Iris pigment epithelial cell (primary cell): ENCODE measurements around the gene GALNT10.

Experiments
- DNase-seq: peaks from one replicate; pipeline ENCODE4 v3.0.0-alpha.2; 2011; ENCODE audit warnings: low read depth

The GALNT10 gene

GRCh38 chr5:154445422-154446194 is 255.1 kb downstream of the GALNT10 start, which contains the start of gene SAP30L:
Gene SAP30L, plus strand, starts transcription at chr5:154445997. Its CDS starts 608 bp downstream, at chr5:154446605.
- DNase-seq, result peak; percentile 92

GRCh38 chr5:154446195-154447088 is 255.9 kb downstream of the GALNT10 start:
- DNase-seq, result peak; percentile 72

GRCh38 chr5:154447089-154447725 is 256.7 kb downstream of the GALNT10 start:
- no peak for DNase-seq

DNA sequence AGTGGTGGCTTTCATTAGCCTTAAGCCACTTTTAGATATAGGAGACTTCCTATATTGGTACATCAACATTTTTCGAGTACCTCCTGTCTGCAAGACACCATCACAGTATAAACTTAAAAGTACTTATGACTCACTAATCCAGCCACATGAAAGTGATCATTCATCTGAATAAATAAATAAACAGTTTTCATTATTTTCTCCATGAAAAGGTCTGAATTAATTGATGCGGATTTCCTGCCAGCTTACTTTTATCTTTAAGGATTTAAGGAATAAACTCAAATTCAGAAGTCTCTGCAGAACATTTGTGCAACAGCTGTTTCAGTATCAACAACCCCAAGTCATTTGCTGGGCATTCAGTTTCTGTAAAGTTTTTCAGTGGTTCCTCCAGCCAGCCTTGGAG is 259.3 kb downstream of the GALNT10 start:
- DNase-seq, result peak; percentile 59

DNA sequence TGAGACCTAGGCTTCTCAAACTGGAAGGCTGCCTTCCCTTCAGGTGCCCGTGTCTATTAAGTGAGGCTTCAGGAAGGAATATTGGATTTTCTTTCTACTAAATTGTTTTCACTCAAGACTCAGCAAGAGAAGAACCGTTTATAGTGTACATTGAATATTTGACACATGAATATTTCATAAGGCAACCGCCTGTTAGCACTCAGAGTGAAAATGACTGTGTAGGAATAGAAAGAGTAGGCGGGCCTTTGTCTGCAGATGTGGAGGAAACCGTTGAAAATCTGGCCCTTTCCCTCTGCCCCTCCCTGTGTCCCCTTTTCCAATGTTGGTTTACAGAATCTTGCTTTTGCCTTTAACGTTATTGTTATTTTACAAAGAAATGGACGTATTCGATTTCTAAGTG is 261.4 kb downstream of the GALNT10 start:
- no peak for DNase-seq

DNA sequence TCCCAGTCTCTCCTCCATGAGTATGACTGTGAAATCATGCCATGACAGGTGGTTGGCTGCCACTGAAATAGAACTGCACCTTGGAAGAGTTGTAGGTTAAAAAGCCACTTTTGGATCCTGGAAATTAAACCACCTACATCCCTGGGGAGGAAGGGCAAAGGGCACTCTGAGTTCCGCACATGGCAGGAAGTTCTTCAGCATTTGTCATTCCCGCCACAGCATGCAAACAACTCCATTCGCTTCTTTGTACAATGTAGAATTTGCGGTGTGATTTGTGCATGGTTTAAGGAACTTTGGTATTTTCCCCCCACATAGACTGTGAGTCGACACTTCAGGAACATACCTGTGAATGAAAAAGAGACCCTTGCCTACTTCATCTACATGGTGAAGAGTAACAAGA is 265.1 kb downstream of the GALNT10 start:
- DNase-seq, result no peak

DNA sequence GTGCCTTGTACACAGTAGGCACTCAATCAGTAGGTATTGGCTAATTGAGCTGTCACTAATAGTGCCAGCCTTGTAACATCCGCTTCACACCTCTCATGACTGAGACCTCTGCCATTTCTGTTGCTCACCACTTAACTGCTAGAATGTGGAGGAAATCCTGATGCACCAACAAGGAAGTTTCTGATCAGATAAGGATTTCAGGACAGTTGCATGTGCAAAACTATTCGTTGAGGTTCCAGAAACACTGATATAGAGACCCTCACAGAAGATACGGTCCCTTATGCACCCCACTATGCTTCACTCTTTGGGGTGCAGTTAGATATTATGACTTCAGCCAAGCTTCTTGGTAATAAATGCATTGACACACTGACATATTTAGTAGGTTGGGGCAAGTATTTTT is 266.0 kb downstream of the GALNT10 start:
- no peak for DNase-seq

DNA sequence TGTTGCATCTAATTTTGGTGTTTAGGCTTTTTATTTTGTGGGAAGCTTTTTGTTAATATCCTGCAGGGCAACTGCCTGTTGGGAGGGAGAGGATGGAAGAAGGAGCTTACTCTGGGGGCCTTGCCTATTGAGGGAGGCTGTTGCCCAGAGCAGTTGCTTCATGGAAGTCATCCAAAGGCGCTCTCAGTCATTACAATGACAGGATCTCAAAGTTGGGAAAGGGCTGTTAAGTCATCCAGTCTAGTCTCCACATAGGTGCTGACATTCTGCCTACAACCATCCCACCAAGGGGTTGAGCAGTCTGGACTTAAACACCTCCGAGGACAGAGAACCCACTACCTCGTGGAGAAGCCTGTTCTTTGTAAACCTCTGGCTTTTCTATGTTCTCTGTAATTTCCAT is 268.5 kb downstream of the GALNT10 start:
- no peak for DNase-seq

DNA sequence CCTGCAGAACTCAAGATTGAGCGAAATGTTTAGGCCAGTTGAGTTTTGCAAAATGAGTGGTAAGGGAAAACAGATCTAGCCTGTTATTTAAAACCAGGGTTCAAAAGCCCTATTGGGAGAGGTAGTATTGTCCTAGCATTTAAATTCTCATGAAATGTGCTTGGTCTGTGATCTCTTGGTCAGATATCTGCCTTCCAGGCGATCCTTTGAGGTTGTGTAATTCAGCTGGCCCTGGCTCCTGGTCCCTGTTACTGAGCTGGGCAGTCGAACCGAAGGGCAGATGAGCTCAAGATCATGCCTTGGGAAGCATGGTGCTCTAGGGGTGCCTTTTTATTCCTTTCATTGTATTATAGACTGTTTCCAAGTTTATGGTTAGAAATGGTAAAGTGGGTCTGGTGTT is 269.6 kb downstream of the GALNT10 start:
- DNase-seq, result no peak

- no peak for DNase-seq
Observed at GRCh38 chr5:154461531-154461930, 271.0 kb downstream of the GALNT10 start.

DNA sequence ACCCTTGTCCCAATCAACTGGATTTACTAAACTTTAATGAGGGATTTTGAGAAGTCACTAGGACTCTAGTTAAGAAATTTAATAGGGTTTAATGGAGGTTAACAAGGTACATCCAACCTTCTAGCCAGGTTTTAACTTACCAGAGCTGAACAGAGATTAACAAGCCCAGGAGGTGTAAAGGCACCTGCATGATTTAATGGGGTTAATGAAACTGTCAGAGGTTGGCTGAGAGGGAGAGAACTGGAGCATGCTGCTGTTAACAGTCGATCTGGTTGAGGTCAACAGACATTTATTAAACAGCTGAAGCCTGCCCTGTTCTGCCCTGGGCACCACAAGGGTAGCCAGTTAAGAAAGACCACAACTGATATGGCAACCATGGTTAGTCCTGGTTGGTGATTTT is 273.9 kb downstream of the GALNT10 start:
- no peak for DNase-seq

DNA sequence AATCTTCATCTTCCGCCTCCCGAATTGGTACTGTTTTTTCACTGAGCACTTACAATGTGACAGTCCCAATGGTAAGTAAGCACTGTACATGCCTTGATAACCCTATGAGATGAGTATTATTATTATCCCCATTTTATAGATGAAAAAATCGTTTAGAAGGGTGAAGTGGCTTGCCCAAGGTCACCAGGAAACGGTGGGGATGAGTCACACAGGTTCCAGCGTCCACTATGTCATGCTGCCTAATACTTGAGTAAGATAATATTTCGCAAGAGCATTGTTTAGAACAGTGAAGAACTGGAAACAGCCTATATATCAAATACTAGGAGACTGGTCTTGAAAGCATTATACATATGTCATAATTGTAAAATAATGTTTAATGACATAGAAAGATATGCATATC is 274.6 kb downstream of the GALNT10 start:
- DNase-seq, result peak; percentile 88

DNA sequence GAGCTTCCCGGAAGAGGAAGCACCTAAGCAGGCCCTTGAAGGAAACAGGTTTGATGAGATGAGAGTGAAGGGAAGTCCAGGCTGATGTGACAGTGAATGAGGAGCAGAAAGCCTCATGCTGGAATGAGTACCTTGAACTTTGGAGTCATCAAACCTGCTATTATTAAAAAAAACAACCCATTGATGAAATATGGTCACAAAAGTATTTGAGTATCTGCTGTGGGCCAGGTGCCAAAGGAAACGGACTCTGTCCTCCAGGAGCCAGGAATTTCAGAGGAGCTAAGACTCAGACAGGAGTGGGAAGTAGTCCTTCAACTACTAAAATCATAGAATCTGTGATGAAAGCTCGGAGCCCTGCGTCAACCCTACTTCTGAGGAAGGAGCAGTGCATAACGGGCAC is 275.6 kb downstream of the GALNT10 start:
- DNase-seq, result no peak

- DNase-seq, result peak; percentile 74
Observed at GRCh38 chr5:154466671-154467070, 276.1 kb downstream of the GALNT10 start.

- peak; percentile 59 for DNase-seq
Observed at GRCh38 chr5:154467655-154468354, 277.3 kb downstream of the GALNT10 start.

GRCh38 chr5:154470137-154470536 is 279.6 kb downstream of the GALNT10 start:
- DNase-seq, result no peak
